ENCODE data around the gene ENOSF1. TPM values are rescaled to one million over a fixed set of nuclear protein-coding genes. Genes with fewer than 3 reads are reported as not detected.

The ENOSF1 gene
- total RNA-seq, 4 donors from 2014 or later: 43.9 to 70.1 (median 47.0) TPM

DNA sequence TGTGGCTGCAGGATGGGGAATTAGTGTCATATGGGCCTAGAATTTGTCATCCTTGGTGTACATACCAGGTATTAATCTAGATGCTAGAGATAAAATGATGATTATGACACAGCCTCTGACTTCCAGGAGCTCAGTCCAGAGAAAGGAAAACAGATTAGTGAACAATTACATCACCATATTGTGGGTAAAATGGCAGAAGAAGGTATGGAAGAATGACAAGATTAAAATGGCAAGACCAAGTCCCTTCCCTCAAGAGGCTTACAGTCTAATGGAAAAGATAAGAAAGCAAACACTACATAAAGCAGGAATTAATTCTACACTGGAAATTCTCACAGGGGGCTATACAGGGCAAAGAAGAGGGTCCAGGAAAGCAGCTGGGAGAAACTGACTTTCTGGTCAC, 80.9 kb downstream of the ENOSF1 start:
- TF ChIP-seq, protein P1, sequence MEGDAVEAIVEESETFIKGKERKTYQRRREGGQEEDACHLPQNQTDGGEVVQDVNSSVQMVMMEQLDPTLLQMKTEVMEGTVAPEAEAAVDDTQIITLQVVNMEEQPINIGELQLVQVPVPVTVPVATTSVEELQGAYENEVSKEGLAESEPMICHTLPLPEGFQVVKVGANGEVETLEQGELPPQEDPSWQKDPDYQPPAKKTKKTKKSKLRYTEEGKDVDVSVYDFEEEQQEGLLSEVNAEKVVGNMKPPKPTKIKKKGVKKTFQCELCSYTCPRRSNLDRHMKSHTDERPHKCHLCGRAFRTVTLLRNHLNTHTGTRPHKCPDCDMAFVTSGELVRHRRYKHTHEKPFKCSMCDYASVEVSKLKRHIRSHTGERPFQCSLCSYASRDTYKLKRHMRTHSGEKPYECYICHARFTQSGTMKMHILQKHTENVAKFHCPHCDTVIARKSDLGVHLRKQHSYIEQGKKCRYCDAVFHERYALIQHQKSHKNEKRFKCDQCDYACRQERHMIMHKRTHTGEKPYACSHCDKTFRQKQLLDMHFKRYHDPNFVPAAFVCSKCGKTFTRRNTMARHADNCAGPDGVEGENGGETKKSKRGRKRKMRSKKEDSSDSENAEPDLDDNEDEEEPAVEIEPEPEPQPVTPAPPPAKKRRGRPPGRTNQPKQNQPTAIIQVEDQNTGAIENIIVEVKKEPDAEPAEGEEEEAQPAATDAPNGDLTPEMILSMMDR (IDR thresholded peaks at IDR 0.05; ENCODE audit: low read depth): no peak

DNA sequence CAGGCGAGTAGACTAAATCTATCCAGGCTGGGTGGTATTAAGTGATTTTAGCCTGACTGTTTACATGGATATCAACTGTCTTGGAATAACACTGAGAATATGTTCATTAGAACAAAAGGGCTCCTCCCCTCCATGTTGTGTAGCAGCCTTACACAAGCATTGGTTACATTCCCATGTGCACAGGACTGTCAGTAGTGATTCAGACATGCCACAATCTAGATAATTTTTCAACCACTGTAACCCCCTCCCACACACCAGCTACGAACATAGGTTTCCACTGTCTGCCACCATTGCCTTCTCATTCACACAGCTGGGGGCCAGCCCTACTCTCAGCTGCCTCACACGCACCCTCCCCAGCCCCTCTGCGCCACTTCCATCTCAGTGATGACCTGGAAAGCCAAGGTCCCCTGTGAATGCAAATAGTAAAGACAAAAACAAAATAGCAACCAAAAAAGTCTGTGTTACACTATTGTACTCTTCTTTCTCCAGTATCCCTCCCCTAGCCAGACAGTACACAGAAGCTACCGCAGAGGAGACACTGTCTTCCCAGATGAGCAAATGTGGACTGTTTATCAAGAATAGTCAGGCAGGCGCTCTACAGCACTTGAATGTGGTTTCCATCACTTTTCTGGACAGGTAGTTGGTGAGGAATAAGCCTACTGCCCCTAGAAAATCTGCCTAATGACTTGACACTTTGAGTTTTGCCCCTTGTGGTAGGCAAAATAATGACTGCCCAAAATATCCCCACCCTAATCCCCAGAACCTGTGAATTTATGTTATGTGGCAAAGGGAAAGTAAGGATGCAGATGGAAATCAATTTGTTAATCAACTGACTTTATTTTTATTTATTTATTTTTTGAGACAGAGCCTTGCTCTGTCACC, 82.9 kb downstream of the ENOSF1 start:
- TF ChIP-seq, protein P1 (IDR thresholded peaks at IDR 0.05; ENCODE audit: low read depth): no peak

DNA sequence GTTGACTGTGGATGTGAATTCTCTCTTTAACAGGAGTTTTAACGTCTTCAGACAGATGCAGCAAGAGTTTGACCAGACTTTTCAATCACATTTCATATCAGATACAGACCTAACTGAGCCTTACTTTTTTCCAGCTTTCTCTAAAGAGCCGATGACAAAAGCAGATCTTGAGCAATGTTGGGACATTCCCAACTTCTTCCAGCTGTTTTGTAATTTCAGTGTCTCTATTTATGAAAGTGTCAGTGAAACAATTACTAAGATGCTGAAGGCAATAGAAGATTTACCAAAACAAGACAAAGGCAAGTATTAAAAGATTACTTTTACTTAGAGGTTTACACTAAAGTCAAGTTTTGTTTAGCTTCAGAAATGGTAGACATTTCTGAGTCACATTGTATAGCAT, 85.2 kb downstream of the ENOSF1 start:
- TF ChIP-seq, protein P1 (IDR thresholded peaks at IDR 0.05; ENCODE audit: low read depth): no peak

DNA sequence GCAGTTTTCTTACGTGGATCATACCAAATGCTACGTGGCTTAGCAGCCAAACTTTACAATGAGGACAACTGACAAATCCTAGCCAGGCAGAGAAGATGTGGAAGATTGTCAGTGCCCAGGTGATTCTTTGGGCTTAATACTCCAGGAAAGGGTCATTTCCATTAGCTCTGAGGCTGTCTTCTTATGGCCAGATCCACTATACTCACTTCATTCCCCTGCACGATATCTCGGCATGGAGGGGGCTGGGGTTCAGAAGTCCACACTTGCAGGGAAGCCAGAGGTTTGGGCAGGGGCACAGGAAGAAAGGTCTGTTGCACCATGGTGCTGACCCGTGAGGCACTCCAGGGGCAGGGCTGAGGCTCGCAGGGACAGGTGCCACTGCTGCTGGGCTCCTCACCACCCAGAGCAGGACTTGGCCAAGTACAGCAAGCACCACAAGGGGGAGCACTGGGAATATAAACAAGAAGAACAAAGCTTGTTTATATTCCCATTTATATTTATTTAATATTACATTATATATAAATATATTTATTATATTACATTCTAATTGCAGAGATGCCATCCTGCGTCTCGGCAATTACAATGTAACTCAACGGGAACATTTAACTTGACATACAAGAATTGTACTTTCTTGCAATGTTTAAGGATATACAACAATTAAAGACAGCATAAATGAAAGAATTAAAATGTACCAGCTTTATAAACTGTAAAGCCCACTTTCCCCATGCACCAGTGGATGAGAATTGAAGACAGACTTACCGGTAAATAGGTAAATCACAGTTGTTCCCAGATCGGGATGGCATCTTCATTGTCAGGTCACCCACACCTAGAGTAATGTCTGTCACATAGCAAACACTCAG, 88.4 kb downstream of the ENOSF1 start:
- TF ChIP-seq, protein P1 (IDR thresholded peaks at IDR 0.05; ENCODE audit: low read depth): no peak

DNA sequence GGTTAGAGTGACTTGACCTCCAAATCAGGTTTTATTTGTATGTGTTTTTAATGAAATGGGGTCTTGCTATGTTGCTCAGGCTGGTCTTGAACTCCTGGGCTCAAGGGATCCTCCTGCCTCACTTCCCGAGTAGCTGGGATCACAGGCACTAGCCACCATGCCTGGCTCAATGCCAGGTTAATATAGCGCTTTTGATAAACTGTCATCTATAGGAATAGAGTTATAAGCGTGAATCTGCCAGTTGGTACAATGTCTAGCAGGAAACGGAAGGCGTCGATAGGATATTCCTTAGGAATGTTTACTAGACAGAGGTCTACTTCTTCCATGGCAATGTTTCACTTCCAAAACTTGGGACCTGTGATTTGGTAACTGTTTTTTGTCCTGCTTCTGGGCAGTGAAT, 90.1 kb downstream of the ENOSF1 start:
- TF ChIP-seq, protein P1 (IDR thresholded peaks at IDR 0.05; ENCODE audit: low read depth): no peak

DNA sequence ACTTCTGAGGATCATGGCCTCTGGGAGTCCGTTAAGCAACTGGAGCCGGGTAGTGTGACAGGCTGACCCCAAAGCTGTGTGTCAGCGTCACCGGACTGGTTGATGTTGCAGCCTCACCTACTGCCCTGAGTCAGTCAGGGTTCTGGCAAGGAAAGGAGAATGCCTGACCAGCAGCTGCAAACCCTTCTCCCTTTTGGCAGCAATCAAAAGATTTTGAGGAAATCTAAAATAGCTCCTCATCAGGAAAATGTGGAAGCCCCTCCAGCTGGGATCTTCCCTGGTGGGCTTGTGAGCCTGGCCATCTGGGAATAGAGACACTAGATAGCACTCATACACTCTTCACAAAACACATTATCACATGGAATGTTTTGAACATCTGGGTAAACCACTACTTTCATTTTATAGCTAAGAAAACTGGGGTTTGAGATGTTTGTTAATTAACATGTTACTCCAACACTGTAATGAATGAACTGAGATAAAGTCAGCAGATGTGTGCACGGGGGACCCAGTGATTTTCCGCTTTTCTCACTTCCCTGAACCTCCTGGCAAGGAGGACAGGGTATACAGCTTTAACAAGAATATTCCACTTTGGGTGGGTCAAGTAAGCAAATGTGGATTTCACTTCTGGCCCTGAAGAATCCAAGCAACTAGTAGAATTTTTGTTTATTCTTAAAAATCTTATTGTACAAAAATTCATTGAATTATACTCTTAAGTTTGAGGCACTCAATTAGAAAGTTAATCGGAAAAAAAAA, 91.0 kb downstream of the ENOSF1 start:
- TF ChIP-seq, protein P1 (IDR thresholded peaks at IDR 0.05; ENCODE audit: low read depth): no peak

Other genes starting within 250 kb of the ENOSF1 start
- 10 to 100 TPM; 20.9 to 75.1 (median 50.4) TPM for gene COLEC12, start 211.9 kb downstream of the ENOSF1 start, total RNA-seq
- not detected for gene CETN1, start 132.2 kb downstream of the ENOSF1 start, total RNA-seq
- 1 to 10 TPM in 1 of 4 donors, under 1 TPM in 1, not detected in 2; 0.34 to 1.5 TPM for gene CLUL1, start 115.6 kb downstream of the ENOSF1 start, total RNA-seq
- 10 to 100 TPM in 1 of 4 donors, 1 to 10 TPM in 2, not detected in 1; 3.3 to 10.2 (median 4.3) TPM for gene TYMS, start 55.0 kb downstream of the ENOSF1 start, total RNA-seq
- 100 to 1,000 TPM in 2 of 4 donors, 10 to 100 TPM in 2; 78.4 to 101 (median 99.3) TPM for gene YES1, start 99.6 kb upstream of the ENOSF1 start, total RNA-seq
- 1 to 10 TPM in 2 of 4 donors, under 1 TPM in 1, not detected in 1; 0.68 to 2.4 (median 1.1) TPM for gene ADCYAP1, start 192.2 kb upstream of the ENOSF1 start, total RNA-seq

Measured in subcutaneous adipose tissue (tissue), 4 donors.